22Rv1 (cell line): Measurements from ENCODE around the gene RPLP2.

Experiments used
- CTCF ChIP-seq: fragments of 450-650 bp; IDR thresholded peaks from 2 replicates; pipeline ENCODE4 v1.5.1; 2017; ENCODE audit warnings: mild to moderate bottlenecking
- ZFX ChIP-seq: fragments of 450-650 bp; IDR thresholded peaks from 2 replicates; pipeline ENCODE4 v1.6.1; 2017; ENCODE audit warnings: antibody characterized with exemption, borderline replicate concordance

GRCh38 chr11:763549-764321 lies 46.0 kb upstream of the RPLP2 start:
- TF ChIP-seq CTCF (no peak), ZFX (no peak)
